Neutrophil (primary cell): ENCODE measurements around the gene AADACL4.

Experiments used
- H3K27ac ChIP-seq: fragments of 200-600 bp; sonication (generic); 2 replicates; pipeline ENCODE4 v1.5.1; 2016; ENCODE audit warnings: mild to moderate bottlenecking, moderate library complexity
- H3K27me3 ChIP-seq: fragments of 200-600 bp; sonication (generic); 2 replicates; pipeline ENCODE4 v1.6.0; 2016; ENCODE audit warnings: mild to moderate bottlenecking
- H3K36me3 ChIP-seq: fragments of 200-600 bp; sonication (generic); 2 replicates; pipeline ENCODE4 v1.5.1; 2017
- H3K4me1 ChIP-seq, 2 experiments: fragments of 200-600 bp in 1 of 2; sonication (generic) in 1 of 2; 1 replicate in 1 of 2; 2 replicates in 1 of 2; pipeline versions ENCODE4 v1.5.1 to v1.6.1; 2013 to 2016; ENCODE audit warnings: low read depth in 1 of 2, low read length in 1 of 2, mild to moderate bottlenecking in 1 of 2, moderate library complexity in 1 of 2; ENCODE audit not compliant: control insufficient read depth in 1 of 2, insufficient read depth in 1 of 2
- H3K4me3 ChIP-seq, 2 experiments: fragments of 200-600 bp in 1 of 2; sonication (generic) in 1 of 2; 1 replicate in 1 of 2; 2 replicates in 1 of 2; pipeline ENCODE4 v1.5.1; 2013 to 2016; ENCODE audit warnings: low read depth in 1 of 2, low read length in 1 of 2, mild to moderate bottlenecking in 1 of 2, moderate library complexity in 1 of 2
- H3K9me3 ChIP-seq: fragments of 200-600 bp; sonication (generic); 2 replicates; pipeline ENCODE4 v1.5.1; 2016
- CTCF ChIP-seq: fragments of 200-600 bp; sonication (generic); IDR thresholded peaks from 2 replicates; pipeline ENCODE4 v1.5.1; 2016; ENCODE audit warnings: antibody characterized with exemption

The AADACL4 gene

GRCh38 chr1:12643785-12644184 is at the start of gene AADACL4:
Gene AADACL4, plus strand, starts transcription at chr1:12644085. Its CDS starts 462 bp downstream, at chr1:12644547.
- TF ChIP-seq CTCF: no peak
- Histone ChIP-seq H3K4me3 (no peak within 1 kb of the TSS), H3K27ac (no peak within 1 kb of the TSS), H3K4me1 (no peaks in the 10 kb centered on the region), H3K27me3 (no peaks in the 10 kb centered on the region), H3K9me3 (peaks cover 12% of the 10 kb centered on the region), H3K36me3 (no peaks in the 10 kb centered on the region)

GRCh38 chr1:12594490-12594889 is 49.4 kb upstream of the AADACL4 start:
- H3K9me3 ChIP-seq: no peaks in the 10 kb centered on the region
- no peak overlapping the region for H3K4me3 ChIP-seq
- peaks cover 58% of the 10 kb centered on the region for H3K27me3 ChIP-seq
- H3K36me3 ChIP-seq: no peaks in the 10 kb centered on the region
- peaks cover 6 to 11% of the 10 kb centered on the region in 2 experiments for H3K4me1 ChIP-seq
- TF ChIP-seq CTCF: no peak
- H3K27ac ChIP-seq: no peak overlapping the region

- H3K36me3 ChIP-seq: no peaks in the 10 kb centered on the region
- TF ChIP-seq CTCF: no peak
- no peak overlapping the region for H3K27ac ChIP-seq
- no peak overlapping the region for H3K4me3 ChIP-seq
- H3K4me1 ChIP-seq: peaks cover 6 to 11% of the 10 kb centered on the region in 2 experiments
- peaks cover 58% of the 10 kb centered on the region for H3K27me3 ChIP-seq
- no peaks in the 10 kb centered on the region for H3K9me3 ChIP-seq
Measured at GRCh38 chr1:12594966-12595756, 48.7 kb upstream of the AADACL4 start.

GRCh38 chr1:12595757-12596006 is 48.2 kb upstream of the AADACL4 start:
- peaks cover 61% of the 10 kb centered on the region for H3K27me3 ChIP-seq
- no peaks in the 10 kb centered on the region for H3K36me3 ChIP-seq
- no peak overlapping the region for H3K4me3 ChIP-seq
- no peak overlapping the region for H3K27ac ChIP-seq
- no peaks in the 10 kb centered on the region for H3K9me3 ChIP-seq
- peaks cover 6 to 11% of the 10 kb centered on the region in 2 experiments for H3K4me1 ChIP-seq
- no peak for TF ChIP-seq CTCF

- H3K4me1 ChIP-seq: peaks cover 6 to 11% of the 10 kb centered on the region in 2 experiments
- H3K27ac ChIP-seq: no peak overlapping the region
- no peak overlapping the region for H3K4me3 ChIP-seq
- H3K9me3 ChIP-seq: no peaks in the 10 kb centered on the region
- no peak for TF ChIP-seq CTCF
- no peaks in the 10 kb centered on the region for H3K36me3 ChIP-seq
- peaks cover 66% of the 10 kb centered on the region for H3K27me3 ChIP-seq
Measured at GRCh38 chr1:12596007-12596821, 47.7 kb upstream of the AADACL4 start.
